RPMI7951 (cell line): ENCODE results near the gene ALDH1L2. TPM values are rescaled to one million over a fixed set of nuclear protein-coding genes. Genes with fewer than 3 reads are reported as not detected.

Experiments used
- DNase-seq: peaks from one replicate; pipeline ENCODE4 v3.0.0-alpha.2; 2012; ENCODE audit warnings: low read depth
- total RNA-seq: library from RNA; depleted of rRNA; stranded (reverse); fragments of >200 nt; shearing (Covaris generic); gene quantifications from 2 replicates; pipeline ENCODE4 v1.2.3, GENCODE V29; 2014

ALDH1L2 gene
- total RNA-seq, 1 experiment from 2014 or later, result 6.7 TPM

DNA sequence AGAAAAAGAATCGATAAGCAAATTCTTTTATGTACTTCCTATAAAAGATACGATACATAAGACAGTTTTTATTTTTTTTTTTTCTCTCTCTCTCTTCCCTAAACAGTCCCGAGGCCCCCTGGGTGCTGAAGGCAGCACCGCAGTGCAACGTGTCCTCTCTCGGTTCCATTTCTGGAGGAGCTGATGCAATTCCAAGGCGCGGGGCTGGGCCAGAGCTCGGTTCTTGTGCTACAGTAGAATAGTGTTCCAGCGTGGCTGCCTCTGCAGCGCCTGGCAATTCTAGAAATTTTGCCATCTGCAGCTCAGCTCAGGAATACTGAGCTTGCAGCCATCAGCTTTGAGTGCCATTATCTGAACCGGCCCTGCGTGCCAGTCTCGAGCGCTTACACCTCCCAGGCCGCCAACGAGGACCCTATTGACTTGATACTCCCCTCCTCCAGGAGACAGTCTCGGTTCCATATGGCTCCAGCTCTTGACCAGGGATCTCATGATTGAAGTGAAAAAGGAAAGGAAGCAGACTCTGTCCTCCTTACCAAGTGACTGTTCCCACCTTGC lies 630 bp downstream of the ALDH1L2 start:
- peak; percentile 66 for DNase-seq

DNA sequence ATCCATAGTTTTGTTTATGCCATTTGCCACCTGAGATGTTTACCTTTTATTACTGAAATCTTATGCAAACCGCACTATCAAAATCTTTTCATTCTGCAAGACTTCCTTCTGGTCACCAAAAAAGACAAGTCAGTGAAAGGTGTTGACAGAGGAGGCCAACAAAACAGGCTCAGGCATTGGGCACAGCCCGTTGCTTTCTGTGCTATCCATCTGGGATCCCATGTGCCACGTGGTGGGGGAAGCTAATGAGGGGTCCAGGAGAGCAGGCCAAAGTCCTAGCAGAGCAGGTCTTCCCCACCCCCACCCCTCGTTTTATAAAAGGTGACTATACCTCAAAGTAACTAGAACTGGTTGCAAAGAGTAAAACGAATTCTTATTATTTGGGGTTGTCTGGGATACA lies 1.2 kb downstream of the ALDH1L2 start:
- no peak for DNase-seq

DNA sequence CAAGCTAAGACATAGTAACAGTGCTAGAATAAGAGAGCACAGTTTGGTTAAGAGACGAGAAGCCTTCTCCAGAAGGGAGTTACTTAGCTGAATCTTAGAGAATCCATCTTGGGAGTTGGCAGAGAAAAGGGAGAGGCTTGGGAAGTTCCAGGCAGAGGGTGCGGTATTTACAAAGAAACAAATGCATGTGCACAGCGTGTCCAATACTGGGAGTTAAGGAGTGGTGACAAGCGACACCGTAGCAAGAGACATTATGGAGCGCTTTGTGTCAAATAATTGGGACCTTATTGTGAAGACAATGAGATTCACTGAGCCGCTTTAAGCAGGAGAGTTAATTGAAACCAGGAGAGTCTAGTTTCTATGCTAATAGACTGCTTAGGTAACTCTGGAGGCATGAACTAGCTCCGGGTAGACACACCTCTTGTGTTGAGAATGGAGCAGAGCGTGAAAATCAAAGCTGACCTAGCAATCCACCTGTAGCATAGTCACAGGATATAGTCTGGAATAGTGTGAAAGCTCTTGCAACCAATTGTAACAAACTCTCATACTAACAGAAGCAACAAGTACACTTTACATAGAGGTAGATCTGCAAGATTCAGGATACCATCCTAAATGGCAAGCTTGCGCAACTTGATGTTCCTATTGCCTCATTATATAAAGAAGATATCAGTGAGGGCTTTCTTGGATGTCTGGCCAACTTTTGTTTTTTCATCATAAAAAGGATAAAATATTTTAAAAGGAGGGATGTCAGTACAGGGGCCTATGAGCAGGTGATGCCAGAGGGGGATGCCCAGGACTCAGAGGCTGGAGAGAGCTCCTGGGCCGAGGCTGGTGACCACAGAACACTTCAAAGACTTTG lies 5.3 kb downstream of the ALDH1L2 start:
- no peak for DNase-seq

DNA sequence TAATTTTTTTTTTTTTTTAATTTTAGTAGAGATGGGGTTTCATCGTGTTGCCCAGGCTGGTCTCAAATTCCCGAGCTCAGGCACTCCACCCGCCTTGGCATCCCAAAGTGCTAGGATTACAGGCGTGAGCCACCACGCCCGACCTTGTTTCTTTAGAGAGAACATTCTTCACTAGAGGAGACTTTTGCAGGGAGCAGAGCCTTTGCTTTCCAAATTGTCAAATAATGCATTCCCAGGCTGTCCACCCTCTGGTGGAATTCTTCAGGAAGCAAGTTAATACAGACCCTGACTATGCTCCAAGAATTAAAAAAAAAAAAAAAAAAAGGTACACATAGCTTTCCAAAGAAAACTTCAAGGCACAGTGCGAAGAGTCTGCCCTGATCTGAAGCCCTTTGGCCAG lies 6.8 kb downstream of the ALDH1L2 start:
- no peak for DNase-seq

DNA sequence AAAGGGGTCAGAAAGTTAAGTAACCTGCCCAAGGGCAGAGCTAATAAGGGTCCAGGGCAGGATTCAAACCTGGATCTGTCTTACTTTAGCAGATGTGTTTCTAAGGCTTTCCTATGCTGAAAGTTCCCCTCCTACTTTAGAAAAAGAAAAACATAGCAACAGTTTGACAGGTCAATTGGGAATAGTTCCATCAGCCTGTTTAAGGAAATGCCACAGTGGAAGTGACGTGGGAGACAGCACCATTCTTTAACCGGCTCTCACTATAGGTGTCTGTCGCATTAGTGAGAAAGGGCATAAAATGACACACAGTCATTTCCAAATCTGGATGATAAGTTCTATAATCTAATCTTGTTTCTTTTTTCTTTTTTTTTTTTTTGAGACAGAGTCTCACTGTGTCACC lies 7.3 kb downstream of the ALDH1L2 start:
- DNase-seq, result no peak

DNA sequence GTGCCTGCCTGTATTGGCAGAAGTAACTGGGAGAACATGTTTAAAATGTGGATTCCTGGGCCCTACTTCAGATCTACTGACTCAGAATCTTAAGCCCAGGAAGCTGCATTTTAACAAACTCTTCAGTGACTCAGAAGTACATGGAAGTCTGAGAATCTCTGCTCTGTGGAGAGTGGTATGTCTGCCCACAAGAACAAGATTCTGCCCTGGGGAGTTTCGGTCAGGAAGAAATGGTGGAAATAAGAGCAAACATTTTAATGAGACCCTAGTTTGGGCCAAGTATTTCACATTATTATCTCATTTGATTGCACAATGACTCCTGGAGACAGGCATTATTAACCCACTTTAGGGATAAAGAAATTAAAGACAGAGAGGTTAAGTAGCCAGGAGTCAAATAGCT lies 8.2 kb downstream of the ALDH1L2 start:
- DNase-seq, result peak; percentile 35

DNA sequence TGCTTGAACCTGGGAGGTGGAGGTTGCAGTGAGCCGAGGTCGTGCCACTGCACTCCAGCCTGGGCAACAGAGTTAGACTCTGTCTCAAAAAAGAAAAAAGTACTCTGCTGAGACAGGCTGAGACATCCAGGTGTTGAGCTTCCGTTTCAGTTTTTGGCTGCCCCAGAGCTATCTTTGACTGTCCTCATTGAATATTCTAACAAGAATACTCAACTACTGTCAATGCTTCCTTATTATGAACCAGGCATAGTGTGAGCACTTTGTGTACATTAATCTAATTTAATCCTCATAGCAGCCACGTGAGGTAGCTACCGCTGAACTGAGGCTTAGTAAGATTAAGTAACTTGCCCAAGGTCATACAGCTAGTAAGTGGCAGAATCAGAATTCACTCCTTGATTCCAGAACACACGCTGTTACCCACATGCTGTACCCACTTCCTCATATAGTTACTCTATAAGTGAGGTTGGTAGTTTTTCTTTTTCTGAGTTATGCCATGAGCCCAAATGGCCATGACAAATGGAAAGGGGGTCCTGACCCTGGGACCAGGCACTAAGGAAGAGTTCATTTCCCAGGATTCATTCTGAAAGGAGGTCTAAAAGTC lies 11.3 kb downstream of the ALDH1L2 start:
- DNase-seq, result no peak

DNA sequence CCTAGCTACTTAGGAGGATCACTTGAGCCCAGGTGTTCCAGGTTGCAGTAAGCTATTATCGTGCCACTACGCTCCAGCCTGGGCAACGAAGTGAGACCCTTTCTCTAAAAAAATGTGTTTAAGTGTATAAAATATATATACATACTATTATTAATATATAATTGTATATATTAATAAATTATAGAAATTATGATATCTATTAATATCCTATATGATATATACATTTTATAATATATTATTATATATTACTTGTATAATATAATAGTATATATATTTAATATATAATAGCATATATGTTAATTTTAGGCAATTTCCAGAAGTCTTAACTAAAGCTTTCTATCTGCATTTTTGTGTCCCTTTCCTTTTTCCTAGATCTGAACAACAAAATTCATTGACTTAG lies 12.3 kb downstream of the ALDH1L2 start:
- no peak for DNase-seq

DNA sequence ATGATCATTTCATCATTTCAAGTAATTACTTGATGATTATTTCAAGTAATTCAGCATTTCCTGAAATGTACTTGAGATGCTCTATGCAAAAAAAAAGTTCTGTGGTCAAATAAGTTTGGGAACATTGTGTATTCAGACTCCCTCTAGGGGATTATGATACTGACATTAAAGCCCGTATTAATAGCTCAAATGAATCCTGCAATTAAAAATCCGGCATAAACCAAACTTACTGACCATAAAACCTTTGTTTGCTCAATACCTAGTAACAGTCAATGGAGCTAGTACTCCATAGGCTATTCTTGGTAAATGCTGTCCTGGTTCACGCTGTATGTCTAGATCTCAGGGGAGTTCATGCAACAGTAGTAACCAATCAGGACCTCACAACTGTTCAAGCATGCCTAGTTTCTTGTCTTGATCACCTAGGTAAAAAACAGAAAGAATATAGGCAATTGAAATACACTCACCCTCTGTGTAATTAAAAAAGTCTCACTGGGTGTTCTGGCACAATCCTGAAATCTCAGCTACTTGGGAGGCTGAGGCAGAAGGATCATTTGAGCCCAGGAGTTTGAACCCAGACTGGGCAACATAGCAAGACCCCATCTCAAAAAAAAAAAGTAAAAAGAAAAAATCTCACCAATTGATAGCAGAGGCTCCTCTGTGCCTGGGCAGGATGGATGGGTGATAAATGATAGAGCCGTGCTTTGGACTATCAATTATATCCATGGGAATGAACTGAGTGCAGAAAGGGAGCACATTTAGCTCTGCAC lies 14.1 kb downstream of the ALDH1L2 start:
- DNase-seq, result no peak

DNA sequence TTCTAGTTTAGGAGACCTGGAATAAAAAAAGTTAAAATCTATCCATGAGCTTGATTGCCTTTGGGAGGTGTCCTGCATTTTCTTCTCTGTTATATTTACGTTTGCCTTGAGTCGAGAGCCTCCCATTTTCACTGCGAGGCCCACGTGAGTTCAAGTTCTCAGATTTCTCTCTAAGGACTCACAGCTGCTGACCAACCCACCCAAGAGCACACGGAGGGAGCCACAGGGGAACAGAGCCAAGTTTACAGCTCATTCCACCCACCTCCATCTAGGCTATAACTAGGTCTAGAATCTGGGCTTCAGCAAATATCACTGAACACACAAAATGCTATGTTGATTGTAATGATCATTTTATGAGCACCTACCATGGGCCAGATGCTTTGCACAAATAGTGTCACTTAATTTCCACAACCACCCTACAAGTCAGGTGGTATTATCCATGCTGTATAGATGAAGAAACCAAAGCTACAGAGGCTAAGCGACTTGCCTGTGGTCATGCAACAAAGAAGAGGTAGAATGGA lies 16.7 kb downstream of the ALDH1L2 start:
- no peak for DNase-seq

DNA sequence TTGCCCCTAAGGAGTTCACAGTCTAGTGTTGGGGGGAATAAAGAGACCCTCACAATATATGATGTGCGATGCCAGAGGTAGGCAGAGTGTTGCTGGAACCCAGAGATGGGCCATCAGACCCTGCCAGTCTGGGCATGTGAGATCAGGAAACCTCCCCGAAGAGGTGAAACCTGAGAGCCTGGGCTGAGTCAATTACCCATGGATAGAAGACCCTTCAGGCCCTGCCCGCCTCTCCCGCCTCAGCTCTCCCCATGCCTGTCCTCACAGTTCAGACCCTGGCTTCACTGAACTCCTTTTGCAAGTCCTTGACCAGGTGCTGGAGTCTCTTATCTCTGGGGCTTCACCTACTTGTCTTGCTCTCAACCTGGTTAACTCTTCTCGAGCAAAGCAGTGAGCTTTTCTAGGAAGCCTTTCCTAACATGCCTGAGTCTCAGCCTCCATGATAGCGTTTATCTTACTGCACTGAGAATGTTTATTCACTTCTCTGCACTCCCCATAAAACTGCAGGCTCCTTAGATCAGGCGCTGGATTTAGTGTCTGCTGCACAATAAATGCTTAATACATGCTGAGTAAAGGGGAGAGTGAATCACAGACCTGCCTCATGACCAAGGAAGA lies 19.6 kb downstream of the ALDH1L2 start:
- no peak for DNase-seq

DNA sequence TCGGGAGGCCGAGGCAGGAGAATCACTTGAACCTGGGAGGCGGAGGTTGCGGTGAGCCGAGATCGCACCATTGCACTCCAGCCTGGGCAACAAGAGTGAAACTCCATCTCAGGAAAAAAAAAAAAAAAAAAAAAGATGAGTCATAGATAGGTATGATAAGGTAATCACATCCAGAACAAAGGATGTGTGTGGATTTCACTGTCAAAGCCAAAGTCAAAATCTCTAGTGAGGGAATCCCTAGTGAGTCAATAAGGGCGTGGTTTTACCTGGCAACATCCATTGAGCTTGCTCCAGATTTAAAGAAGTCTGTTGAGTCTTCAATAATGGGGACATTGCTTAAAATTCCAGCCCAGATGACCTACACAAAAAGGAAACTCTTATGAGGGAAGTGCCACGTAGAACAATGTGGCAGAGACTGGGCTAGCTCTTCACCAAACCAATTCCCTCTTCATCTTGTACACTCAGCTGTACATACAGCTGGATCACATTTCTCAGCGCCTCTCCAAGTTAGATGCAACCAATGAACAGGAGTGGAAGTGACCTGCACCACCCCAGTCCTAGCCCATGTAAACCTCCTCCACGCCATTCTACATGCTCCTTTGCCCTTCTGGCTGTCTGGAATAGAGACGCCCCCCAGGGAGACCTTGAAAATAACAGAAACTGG lies 23.4 kb downstream of the ALDH1L2 start:
- no peak for DNase-seq

DNA sequence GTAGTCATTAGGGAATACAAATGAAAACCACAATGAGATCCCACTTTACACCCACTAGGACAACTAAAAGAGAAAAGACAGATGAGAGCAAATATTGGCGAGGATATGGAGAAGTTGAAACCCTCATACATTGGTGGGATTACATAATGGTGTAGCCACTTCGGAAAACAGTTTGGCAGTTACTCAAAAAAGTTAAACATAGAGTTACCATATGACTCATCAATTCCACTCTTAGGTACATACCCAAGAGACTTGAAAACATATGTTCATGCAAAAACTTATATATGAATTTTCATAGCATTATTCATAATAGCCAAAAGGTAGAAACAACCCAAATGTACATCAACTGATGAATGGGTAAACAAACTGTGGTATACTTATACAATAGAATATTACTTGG lies 27.1 kb downstream of the ALDH1L2 start:
- DNase-seq, result peak; percentile 8

DNA sequence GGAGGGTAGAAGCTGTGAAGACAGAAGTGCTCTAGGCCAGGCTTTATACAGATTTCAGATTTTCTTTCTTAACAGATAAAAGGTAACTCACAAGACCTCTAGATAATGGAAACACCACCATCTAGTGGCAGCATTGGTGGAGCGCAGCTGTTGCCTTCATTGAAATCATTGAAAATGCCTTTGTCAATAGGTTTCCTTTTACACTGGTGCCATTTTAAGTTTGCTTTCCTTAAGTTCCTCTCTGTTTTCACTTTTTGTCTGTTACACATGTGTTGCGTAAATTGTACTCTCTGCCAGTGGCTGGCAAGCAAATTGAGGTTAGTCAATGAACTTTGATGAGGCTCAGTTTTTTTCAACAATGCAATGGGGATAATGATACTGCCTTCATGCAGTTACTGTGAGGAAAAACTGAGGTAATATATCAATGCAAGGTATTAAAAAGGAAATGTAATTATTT lies 31.1 kb downstream of the ALDH1L2 start:
- peak; percentile 67 for DNase-seq

DNA sequence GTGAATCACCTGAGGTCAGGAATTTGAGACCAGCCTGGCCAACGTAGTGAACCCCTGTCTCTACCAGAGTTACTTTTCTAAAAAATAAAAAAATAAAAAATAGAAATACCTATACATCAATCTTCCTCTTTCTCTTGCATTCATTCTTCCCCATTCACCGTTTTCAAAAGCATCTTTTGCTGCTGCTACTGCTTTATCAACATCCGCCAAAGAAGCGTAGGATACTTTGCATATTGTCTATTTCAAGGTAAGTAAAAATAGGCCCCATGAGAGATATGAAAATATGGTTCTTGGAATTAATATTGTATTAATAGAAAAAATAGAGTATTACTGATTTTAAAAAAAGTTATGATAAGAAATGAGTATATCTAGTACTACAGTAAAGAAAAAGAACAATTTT lies 32.3 kb downstream of the ALDH1L2 start:
- DNase-seq, result no peak

DNA sequence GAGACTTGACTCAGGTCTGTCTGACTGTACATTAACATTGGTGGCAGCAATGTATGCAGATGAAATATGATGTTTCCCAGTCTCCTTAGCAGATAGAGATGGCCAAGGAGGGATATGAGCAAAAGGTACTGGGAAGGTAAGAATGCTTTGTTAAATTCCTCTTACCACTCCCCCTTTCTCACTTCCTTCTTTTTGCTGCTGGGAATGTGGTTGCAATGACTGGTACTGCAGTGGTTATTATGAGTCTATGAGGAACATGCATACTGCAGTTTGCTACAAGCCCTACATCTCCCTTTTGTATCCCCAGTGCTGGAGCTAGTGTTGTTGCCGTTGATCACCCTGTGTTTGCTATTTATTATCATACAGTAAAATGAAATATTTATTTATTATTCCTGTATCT lies 35.9 kb downstream of the ALDH1L2 start:
- DNase-seq, result no peak

DNA sequence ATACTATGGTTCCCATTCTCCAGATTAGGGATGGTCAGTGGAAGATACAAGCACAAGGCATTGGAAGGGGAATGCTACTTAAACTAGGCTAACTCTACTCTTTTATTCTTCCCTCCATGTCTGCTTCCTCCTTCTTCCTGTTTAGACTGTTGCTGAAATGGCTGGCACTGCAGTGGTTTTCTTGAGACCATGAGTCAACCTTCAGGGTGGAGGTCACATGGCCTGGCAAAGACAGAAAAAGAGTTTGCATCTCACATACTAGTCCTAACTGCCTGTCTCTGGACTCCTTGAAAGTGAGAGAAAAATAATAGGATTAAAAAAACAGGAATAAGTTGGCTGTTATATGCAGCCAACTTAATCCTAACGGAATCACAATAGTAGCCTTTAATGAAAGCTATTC lies 37.0 kb downstream of the ALDH1L2 start:
- DNase-seq, result no peak

DNA sequence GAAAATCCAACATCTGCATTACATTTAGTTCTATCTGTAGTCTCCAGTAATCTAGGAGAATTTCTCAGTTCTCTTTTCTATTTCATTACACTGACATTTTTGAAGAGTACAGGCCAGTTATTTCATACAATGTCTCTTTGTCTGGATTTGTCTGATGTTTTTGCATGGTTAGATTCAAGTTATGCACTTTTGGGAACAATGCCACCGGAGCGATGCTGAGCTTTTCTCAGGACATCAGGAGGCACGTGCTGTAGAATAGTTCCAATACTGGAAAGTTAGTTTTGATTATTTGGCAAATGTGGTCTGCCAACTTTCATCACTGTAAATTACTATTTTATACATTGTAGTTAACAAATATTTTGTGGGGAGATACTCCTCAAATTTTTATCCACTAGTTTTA lies 43.1 kb downstream of the ALDH1L2 start:
- no peak for DNase-seq

DNA sequence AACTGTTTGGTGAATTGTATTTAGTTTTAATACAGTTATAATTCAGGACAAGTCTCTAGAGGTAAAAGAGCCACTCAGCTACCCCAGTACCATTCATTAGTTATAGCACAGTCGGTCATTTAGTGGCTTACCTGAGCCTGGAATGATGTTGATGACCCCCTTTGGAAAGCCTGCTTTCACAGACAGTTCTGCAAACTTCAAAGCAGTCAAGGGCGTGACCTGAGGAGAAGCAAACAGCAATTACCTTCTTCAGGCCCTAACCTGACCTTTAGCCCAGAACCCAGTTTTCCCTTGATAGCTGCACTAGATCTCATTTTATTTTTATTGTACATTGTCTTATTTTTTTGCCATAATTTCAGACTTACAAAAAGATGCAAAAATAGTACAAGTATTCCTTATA lies 43.8 kb downstream of the ALDH1L2 start:
- no peak for DNase-seq

DNA sequence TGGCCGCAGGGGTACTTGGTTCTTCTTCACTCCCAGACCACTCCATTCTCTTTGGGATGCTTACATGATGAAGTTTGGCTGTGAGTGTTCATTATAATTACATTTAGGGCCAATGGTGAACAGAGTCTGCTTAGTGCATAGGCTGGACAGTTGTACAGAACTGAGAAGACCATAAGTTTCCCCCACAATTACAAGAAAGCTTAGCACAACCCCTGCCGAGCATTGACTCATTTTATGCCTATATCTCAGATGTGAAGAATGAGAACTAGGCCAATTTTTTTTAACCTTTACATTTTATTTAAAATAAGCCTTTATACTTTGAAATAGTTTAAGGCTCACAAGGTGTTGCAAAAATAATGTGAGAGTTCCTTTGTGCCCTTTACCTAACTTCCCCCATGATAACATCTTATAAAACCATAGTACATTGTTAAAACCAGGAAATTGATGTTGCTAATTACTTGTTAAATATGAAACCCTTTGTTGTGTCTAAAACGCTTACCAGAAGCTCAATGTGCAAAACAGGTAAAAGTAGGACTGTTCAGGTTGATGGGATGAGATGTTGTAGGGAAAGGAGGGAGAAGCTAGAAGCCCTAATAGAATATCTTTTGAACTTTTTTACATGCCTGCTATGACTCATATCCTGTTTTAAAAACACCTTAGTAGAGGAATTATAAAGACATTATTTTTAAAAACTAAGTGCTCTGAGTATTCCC lies 47.2 kb downstream of the ALDH1L2 start:
- no peak for DNase-seq
